Adipose tissue (tissue), 3 donors: ENCODE measurements around the gene CYP2F1. TPM values are rescaled to one million over a fixed set of nuclear protein-coding genes. Genes with fewer than 3 reads are reported as not detected.

Experiments
- H3K27ac ChIP-seq: one replicate; pipeline ENCODE4 v1.5.1; 2013; ENCODE audit warnings: low read depth, low read length
- WGBS, 3 donors: extraction: QIAGEN DNeasy Blood & Tissue Kit; methylation state at CpG; one replicate each; pipeline ENCODE4 v1.1.7; 2013; 5-methylcytosine and 5-hydroxymethylcytosine counted together
- polyA plus RNA-seq, 3 donors: library from polyadenylated mRNA; stranded (reverse); fragments of 200-250 nt; gene quantifications; one replicate each; pipeline ENCODE4 v1.2.3, GENCODE V29; 2013
- donor health status: healthy with polysubstance abuse.
- donor health status: Bipolar disorder and iron deficiency.
- donor health status: healthy.

The CYP2F1 gene
- polyA plus RNA-seq, 3 donors = not detected

DNA sequence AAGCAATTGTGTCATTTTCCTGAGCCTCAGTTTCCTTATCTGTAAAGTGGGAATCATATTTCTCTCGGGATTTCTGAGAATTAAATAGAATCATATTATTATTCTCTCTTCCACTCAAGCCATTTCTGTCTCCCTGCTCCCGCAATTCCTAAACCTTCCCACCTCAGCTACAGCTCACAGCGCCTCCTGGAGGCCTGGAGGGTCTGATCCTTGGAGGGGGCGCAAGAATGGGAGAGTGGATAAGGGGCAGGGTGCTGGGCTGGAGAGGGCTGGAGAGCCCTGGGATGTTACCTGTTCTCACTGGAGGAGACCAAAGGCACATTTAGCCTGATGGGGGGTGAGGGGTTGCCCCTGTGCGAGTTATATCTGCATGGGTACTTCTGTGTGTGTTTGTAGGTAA is 47.7 kb downstream of the CYP2F1 start:
- 89 to 96% (median 93%) methylated on average over 5 of the region's 5 CpGs for WGBS, 3 donors

DNA sequence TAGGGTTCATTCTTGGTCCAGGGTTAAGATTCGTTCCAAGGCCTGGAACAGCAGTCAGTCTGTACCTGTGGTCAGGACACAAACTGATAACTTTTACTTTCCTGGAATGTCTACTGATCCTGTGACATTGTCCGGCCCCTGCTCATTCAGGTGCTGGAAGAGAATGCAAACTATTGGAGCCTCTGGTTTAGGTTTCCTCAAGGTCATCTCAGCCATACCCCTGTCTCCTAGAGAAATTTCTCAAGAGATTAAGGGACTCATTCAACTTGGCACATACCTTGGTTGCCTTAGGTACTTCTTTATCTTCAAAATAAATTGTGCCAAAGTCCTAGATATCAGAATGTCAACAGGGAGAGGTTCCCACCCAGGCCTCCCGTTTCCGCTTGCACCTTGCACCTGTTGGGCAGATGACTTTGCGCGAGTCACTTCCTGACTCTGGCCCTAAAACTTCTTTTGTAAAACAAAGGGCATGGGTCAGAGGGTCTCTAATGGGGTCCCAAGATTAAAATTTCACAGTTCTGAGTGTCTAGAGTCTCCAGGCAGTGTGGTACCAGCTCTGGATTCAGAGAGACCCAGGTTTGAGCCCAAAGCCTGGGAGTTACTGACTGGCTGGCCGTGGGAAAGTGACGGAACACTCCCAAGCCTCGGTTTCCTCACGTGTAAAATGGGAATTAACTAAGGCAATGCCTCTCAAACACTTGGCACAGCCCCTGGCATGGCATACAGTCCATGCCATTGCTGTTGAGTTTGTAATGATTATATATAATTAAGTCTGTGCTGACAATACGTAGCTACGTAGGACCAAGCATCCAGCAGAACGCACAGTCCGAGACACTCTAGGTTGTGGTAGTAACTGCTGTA is 52.9 kb downstream of the CYP2F1 start:
- 72 to 88% (median 84%) methylated on average over 14 of the region's 14 CpGs for WGBS, 3 donors
- H3K27ac ChIP-seq = no peak overlapping the region

More for the DNA sequence above, 47.7 kb downstream of the CYP2F1 start:
- H3K27ac ChIP-seq = no peak overlapping the region

DNA sequence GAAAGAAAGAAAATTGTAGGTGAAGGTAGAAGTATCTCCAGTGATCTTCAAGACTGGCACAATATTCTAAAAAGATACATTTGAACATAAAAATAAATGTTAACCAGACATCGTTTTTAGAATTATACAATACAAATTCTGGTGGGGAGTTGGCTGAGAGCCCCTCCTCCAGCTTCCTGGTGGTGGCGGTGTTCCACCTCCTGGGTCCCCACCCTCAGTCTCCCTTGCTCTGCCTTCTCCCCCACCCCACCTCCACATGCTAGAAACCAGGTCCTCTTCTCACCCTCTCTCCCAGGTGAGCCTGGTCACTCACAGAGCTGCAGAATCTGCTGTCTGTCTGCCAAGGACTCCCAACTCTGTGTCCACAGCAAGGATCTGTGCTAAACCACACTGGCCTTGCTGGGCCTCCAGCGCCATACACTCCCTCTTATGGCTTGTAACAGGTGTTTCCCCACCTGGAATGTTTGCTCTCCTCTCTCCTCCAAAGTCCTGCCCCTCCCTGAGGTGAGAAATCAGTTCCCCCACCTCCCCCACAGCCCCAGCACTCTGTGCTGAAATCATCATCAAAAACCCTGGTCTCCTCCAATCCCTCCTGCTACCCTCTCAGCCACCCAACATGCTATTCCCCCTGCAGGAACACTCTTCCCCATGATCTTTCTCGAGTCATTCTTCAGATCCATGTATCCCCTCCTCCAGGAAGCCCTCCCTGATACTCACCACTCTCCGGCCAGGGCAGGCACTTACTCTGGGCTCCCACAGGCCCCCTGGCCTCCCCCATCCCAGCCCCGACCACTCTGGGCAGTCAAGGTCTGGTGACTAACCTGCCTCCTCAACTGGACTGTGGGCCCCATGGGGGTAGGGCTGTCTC is 58.3 kb downstream of the CYP2F1 start:
- H3K27ac ChIP-seq = no peak overlapping the region
- 62 to 69% (median 68%) methylated on average over 6 of the region's 6 CpGs for WGBS, 3 donors

DNA sequence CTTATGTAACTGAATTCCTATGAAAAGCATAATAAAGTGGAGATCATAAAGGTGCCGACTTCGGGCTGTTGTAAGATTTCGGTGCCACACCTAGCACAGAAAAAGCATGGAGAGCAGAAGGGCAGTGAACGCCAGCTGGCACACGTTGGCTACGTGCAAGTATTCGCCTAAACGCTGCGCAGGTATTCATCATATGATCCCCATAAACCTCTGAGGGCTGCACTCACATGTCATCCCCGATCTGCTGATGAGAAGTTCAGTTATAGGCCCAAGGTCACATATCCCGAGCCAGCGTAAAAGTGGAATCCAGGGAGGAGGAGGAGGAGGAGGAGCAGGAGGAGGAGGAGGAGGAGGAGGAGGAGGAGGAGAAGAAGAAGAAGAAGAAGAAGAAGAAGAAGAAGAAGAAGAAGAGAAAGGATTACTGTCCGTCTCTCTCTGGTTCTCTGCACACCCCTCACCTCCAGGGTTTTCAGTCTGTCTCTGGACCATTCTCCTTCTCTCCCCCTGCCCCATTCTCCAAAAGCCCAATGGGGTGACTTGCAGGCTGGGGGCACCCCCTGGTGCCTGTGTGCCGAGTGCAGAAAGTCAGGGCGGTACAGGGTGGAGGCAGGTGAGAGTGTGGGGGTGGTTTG is 60.2 kb downstream of the CYP2F1 start:
- 77 to 79% (median 77%) methylated on average over 14 to 15 of the region's 15 CpGs for WGBS, 3 donors
- no peak overlapping the region for H3K27ac ChIP-seq

DNA sequence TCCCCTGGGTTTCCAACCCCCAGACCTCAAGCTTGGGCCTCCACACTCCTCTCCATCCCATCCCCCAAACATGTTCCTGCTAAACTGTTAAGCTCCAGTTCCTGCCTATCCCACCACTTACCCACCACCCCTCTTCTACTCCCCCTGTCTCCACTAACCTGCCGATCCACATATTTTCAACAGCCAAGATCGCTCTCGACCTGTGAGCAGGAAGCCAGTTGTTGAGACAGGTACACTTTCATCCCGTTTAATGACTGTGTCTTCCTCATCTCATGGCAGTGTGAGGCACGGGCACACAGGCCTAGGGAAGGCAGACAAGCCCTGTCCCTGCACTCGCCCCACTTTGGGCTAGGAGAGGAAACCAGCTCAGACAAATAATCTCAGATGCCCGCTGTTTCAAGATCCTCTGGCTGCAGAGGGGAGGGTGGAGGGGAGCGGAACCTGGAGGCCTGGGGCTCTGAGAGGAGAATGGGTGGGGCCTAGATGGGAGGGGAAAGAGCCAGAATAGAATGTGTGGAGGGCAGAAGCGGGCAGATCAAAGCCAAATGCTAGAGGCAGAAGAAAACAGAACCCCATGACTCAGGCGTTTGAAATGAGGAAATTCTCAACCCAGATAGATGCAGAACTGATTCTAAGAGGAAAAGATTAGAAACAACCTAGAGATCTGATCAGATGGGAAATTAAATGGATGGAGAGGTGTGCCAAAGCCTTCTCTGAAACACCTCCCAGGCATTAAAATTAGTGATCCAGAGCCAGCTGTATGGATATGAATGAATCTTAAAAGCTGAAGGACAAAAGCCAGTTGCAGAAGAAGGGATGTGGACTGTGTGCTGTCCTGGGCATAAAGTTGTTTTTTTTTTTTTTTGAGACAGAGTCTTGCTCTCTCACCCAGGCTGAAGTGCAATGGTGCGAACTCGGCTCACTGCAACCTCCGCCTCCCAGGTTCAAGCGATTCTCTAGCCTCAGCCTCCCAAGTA is 61.9 kb downstream of the CYP2F1 start:
- 25 to 30% (median 28%) methylated on average over 14 of the region's 14 CpGs for WGBS, 3 donors
- H3K27ac ChIP-seq = no peak overlapping the region

Other genes with a start within 250 kb of the CYP2F1 start
- gene CYP2A7, start 232.2 kb upstream of the CYP2F1 start, polyA plus RNA-seq = not detected
- gene CYP2B6, start 123.2 kb upstream of the CYP2F1 start, polyA plus RNA-seq = not detected
- gene CYP2A13, start 26.0 kb upstream of the CYP2F1 start, polyA plus RNA-seq = not detected
- 1 to 10 TPM in 1 of 3 donors, under 1 TPM in 2; 0.30 to 5.1 (median 0.67) TPM for gene CYP2S1, start 78.8 kb downstream of the CYP2F1 start, polyA plus RNA-seq
- 10 to 100 TPM in 2 of 3 donors, 1 to 10 TPM in 1; 2.5 to 26.0 (median 24.0) TPM for gene AXL, start 104.8 kb downstream of the CYP2F1 start, polyA plus RNA-seq
- 100 to 1,000 TPM in 1 of 3 donors, 10 to 100 TPM in 2; 47.6 to 129 (median 87.1) TPM for gene HNRNPUL1, start 149.9 kb downstream of the CYP2F1 start, polyA plus RNA-seq
- gene CCDC97, start 195.7 kb downstream of the CYP2F1 start, polyA plus RNA-seq = 10 to 100 TPM; 10.3 to 17.0 (median 15.3) TPM
- 10 to 100 TPM in 2 of 3 donors, 1 to 10 TPM in 1; 5.6 to 25.9 (median 24.0) TPM for gene TGFB1, start 239.5 kb downstream of the CYP2F1 start, polyA plus RNA-seq
- 1 to 10 TPM; 6.1 to 9.4 (median 6.4) TPM for gene B9D2, start 249.7 kb downstream of the CYP2F1 start, polyA plus RNA-seq